Measurements from ENCODE around the gene CACHD1. TPM values are rescaled to one million over a fixed set of nuclear protein-coding genes. Genes with fewer than 3 reads are reported as not detected.
"Not testable (repeated sequence)": the region's sequence is repeated elsewhere in the genome, so short reads cannot be mapped to it uniquely, and the experiment has no call there.

Gene CACHD1
- total RNA-seq, 1 donor from 2014 or later, result 16.7 TPM

DNA sequence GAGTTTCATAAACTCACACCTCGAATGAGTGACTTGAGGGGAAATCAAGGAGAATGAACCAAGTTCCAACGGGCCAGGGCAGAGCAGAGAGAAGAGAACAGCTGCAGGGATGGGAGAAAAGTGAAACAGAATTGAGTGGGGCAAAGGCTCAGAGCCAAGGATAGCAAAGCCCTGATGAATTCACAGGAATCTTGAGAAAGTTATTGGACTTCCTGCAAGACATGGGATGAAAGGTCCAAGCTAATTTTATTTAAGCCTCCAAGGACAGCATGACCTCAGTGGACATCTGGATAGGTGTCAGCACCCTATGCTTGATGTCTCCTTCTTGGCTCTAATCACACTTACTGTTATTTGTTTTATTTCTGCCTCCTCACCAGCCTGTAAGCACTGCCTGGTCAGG lies 232.0 kb downstream of the CACHD1 start:
- DNase-seq (ENCODE audit: low spot score) (no peak), ATAC-seq (peak; percentile 34)
- intact Hi-C loops (cut with DNase I), result no loop called here

DNA sequence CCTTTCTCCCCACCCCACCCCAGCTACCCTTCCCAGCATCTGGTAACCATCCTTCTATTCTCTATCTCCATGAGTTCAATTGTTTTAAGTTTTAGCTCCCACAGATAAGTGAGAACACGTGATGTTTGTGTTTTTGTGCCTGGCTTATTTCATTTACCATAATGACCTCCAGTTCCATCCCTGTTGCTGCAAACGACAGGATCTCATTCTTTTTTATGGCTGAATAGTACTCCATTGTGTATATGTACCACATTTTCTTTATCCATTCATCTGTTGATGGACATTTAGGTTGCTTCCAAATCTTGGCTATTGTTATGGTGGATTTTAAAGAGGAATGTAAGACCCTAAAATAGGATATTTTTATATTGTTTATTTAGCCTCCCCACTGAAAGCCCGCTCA lies 232.7 kb downstream of the CACHD1 start:
- ATAC-seq; DNase-seq (ENCODE audit: low spot score); intact Hi-C loops (cut with DNase I): not testable (repeated sequence)

DNA sequence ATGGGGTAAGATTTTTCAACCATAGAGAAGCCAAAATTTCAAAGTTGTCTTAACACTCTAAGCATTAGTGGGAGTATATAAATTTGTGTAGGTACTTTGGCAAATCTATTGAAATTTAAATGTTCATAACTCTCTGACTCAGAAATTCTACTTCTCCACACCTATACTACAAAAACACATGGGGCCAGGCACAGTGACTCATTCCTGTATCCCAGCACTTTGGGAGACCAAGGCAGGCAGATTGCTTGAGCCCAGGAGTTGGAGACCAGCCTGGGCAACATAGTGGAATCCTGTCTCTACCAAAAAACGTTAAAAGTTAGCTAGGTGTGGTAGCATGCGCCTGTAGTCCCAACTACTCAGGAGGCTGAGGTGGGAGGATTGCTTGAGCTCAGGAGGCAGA lies 233.7 kb downstream of the CACHD1 start:
- DNase-seq (ENCODE audit: low spot score) (no peak), ATAC-seq (no peak)
- intact Hi-C loops (cut with DNase I), result no loop called here

- intact Hi-C loops (cut with DNase I), result no loop called here
- no peak for ATAC-seq
- no peak for DNase-seq (ENCODE audit: low spot score)
These were observed 235.7 kb downstream of the CACHD1 start for GRCh38 chr1:64705591-64705990.

DNA sequence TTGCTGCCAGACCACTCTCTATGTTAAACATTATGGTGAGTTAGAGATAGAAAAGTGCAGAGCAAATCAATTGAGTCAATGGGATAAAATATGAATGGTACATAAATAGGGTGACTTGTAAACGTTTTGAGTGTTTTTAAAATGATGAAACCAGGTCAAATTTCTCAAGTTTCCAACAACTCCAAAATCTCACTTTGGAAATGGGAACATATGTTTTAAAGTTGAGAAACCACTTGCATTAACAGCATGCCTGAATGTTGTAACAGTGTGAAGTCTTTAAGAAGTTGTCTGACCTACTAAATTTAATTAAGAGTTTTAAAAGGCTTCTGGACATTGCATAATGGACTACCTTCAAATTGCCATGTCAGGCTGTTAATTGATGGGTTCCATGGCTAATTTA lies 241.3 kb downstream of the CACHD1 start:
- DNase-seq (ENCODE audit: low spot score) (no peak), ATAC-seq (no peak)
- intact Hi-C loops (cut with DNase I), result no loop called here

GRCh38 chr1:64712049-64712448 lies 242.1 kb downstream of the CACHD1 start:
- intact Hi-C loops (cut with DNase I), result no loop called here

GRCh38 chr1:64715186-64715585 lies 245.3 kb downstream of the CACHD1 start:
- DNase-seq (ENCODE audit: low spot score) (no peak), ATAC-seq (no peak)
- intact Hi-C loops (cut with DNase I), result no loop called here

More at GRCh38 chr1:64712049-64712448, 242.1 kb downstream of the CACHD1 start:
- ATAC-seq, result no peak
- no peak for DNase-seq (ENCODE audit: low spot score)

GRCh38 chr1:64721135-64721534 lies 251.2 kb downstream of the CACHD1 start:
- DNase-seq (ENCODE audit: low spot score) (no peak), ATAC-seq (no peak)
- intact Hi-C loops (cut with DNase I), result no loop called here

DNA sequence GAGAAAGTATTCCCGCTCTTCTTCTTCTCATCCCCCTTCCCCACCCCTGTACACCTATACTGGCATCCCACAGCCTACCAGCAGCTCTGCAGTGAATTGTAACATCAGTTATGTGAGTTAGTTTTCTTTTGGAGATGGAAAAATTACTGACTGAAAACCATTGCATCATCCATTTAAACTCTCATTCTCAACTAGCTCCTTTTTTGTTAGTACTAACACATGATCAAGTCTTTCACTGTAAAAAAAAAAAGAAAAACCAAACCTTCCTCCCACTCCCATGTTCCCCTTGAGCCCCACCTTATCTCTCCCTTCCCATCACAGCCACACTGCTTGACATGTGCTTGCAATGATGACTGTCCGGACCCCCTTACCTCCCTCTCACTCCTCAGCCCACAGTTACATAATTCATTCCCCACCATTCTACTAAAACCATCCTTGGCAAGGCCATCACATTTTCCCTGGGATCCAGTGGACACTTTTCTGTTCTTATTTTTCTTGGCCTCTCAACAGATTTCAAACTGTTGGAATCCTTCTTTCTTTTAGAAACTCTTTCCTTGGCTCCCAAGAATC lies 251.7 kb downstream of the CACHD1 start:
- intact Hi-C loops (cut with DNase I), result no loop called here
- ATAC-seq, result peak; percentile 69

GRCh38 chr1:64727861-64728260 lies 257.9 kb downstream of the CACHD1 start:
- DNase-seq (ENCODE audit: low spot score) (no peak), ATAC-seq (no peak)
- intact Hi-C loops (cut with DNase I), result no loop called here

More for the DNA sequence above, 251.7 kb downstream of the CACHD1 start:
- DNase-seq (ENCODE audit: low spot score), result no peak

GRCh38 chr1:64733581-64734286 lies 263.8 kb downstream of the CACHD1 start:
- intact Hi-C loops (cut with DNase I), result no loop called here
- DNase-seq (ENCODE audit: low spot score) (no peak), ATAC-seq (no peak)

DNA sequence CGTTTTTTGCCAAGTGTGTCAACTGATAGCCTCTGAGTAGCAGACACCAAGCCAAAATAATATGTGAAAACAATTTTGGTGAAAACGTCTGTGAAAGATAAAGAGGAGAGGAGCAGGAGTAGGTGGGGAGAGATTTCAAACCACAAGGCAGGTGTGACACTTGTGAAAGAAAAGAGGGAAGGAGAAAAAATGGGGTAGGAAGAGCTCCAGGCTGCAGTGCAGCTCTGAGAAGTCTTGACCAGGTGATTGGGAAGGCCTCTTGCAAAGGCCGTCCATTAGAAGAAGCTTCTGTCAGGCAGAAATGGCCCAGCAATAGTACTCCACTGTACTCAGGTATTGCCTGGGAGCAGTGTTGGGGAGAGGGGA lies 264.3 kb downstream of the CACHD1 start:
- intact Hi-C loops (cut with DNase I), result no loop called here
- ATAC-seq, result no peak
- no peak for DNase-seq (ENCODE audit: low spot score)

DNA sequence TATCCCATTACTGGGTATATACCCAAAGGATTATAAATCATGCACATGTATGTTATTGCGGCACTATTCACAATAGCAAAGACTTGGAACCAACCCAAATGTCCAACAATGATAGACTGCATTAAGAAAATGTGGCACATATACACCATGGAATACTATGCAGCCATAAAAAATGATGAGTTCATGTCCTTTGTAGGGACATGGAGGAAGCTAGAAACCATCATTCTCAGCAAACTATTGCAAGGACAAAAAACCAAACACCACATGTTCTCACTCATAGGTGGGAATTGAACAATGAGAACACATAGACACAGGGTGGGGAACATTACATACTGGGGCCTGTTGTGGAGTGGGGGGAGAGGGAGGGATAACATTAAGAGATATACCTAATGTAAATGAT lies 270.8 kb downstream of the CACHD1 start:
- DNase-seq (ENCODE audit: low spot score); intact Hi-C loops (cut with DNase I); ATAC-seq: not testable (repeated sequence)

Small RNA genes within 50 kb of the gene (microRNA-seq; reads per million reads assigned to microRNA genes)
- gene MIR4794, result not detected

Data from sciatic nerve (tissue), 2 donors.